SK-N-SH treated with all-trans-retinoic acid at 6 μM for 48 hours (cell line): Measurements from ENCODE around the gene UNC13B.

Experiments used
- ATAC-seq: fragments of 200-7000 bp; cut with Tn5 transposase; 3 replicates; pipeline ENCODE4 v1.9.1; 2020; ENCODE audit warnings: mild to moderate bottlenecking, moderate library complexity
- ARNTL ChIP-seq: fragments of 450-650 bp; formaldehyde crosslinking; IDR thresholded peaks from 2 replicates; pipeline ENCODE4 v1.5.0; 2020; ENCODE audit warnings: low read depth, mild to moderate bottlenecking, moderate library complexity, borderline replicate concordance
- BACH2 ChIP-seq: fragments of 250-450 bp; sonication (Bioruptor Pico); IDR thresholded peaks from 2 replicates; pipeline ENCODE4 v1.9.0; 2021; ENCODE audit warnings: mild to moderate bottlenecking, borderline replicate concordance
- CREB5 ChIP-seq: fragments of 250-450 bp; sonication (Bioruptor Pico); IDR thresholded peaks from 2 replicates; pipeline ENCODE4 v1.5.1; 2020; ENCODE audit warnings: low read depth, mild to moderate bottlenecking, moderate library complexity
- CSDC2 ChIP-seq: fragments of 250-450 bp; sonication (Bioruptor Pico); IDR thresholded peaks from 2 replicates; pipeline ENCODE4 v1.5.0; 2020; ENCODE audit warnings: mild to moderate bottlenecking, moderate library complexity
- CSRNP3 ChIP-seq: fragments of 250-450 bp; sonication (Bioruptor Pico); IDR thresholded peaks from 2 replicates; pipeline ENCODE4 v1.5.1; 2021; ENCODE audit warnings: mild to moderate bottlenecking, moderate library complexity
- ESRRG ChIP-seq: fragments of 250-450 bp; sonication (Bioruptor Pico); IDR thresholded peaks from 2 replicates; pipeline ENCODE4 v1.6.1; 2021; ENCODE audit warnings: mild to moderate bottlenecking
- GLIS3 ChIP-seq: fragments of 250-450 bp; sonication (Bioruptor Pico); IDR thresholded peaks from 2 replicates; pipeline ENCODE4 v1.5.0; 2020; ENCODE audit warnings: mild to moderate bottlenecking, moderate library complexity
- ISL1 ChIP-seq: fragments of 250-450 bp; sonication (Bioruptor Pico); IDR thresholded peaks from 2 replicates; pipeline ENCODE4 v2.1.2; 2022; ENCODE audit warnings: mild to moderate bottlenecking, moderate library complexity
- PATZ1 ChIP-seq: fragments of 250-450 bp; sonication (Bioruptor Pico); IDR thresholded peaks from 2 replicates; pipeline ENCODE4 v1.8.0; 2020; ENCODE audit warnings: mild to moderate bottlenecking, moderate library complexity, borderline replicate concordance
- POU6F1 ChIP-seq: fragments of 250-450 bp; sonication (Bioruptor Pico); IDR thresholded peaks from 2 replicates; pipeline ENCODE4 v1.8.0; 2021; ENCODE audit warnings: low read depth, mild to moderate bottlenecking, moderate library complexity, borderline replicate concordance
- PPARA ChIP-seq: fragments of 250-450 bp; sonication (Bioruptor Pico); IDR thresholded peaks from 2 replicates; pipeline ENCODE4 v1.5.0; 2020; ENCODE audit warnings: mild to moderate bottlenecking, borderline replicate concordance
- RARB ChIP-seq: fragments of 250-450 bp; sonication (Bioruptor Pico); IDR thresholded peaks from 2 replicates; pipeline ENCODE4 v1.8.0; 2021; ENCODE audit warnings: mild to moderate bottlenecking, moderate library complexity
- SNAI2 ChIP-seq: fragments of 250-450 bp; sonication (Bioruptor Pico); IDR thresholded peaks from 2 replicates; pipeline ENCODE4 v1.5.0; 2020; ENCODE audit warnings: mild to moderate bottlenecking, moderate library complexity
- TCF4 ChIP-seq: fragments of 250-450 bp; sonication (Bioruptor Pico); IDR thresholded peaks from 2 replicates; pipeline ENCODE4 v1.8.0; 2021; ENCODE audit warnings: mild to moderate bottlenecking, moderate library complexity, borderline replicate concordance
- TSHZ2 ChIP-seq: fragments of 250-450 bp; sonication (Bioruptor Pico); IDR thresholded peaks from 2 replicates; pipeline ENCODE4 v1.5.0; 2020; ENCODE audit warnings: mild to moderate bottlenecking, moderate library complexity
- ZFP30 ChIP-seq: fragments of 450-650 bp; formaldehyde crosslinking; IDR thresholded peaks from 2 replicates; pipeline ENCODE4 v1.5.0; 2022; ENCODE audit warnings: mild to moderate bottlenecking, moderate library complexity
- ZNF565 ChIP-seq: fragments of 450-650 bp; formaldehyde crosslinking; conservative IDR thresholded peaks from 2 replicates; pipeline ENCODE4 v1.5.0; 2020; ENCODE audit warnings: low read depth, mild to moderate bottlenecking, moderate library complexity
- ZNF70 ChIP-seq: fragments of 450-650 bp; formaldehyde crosslinking; IDR thresholded peaks from 2 replicates; pipeline ENCODE4 v1.5.0; 2020; ENCODE audit warnings: mild to moderate bottlenecking, moderate library complexity

Gene UNC13B

GRCh38 chr9:35253075-35253474, 91.3 kb downstream of the UNC13B start:
- ATAC-seq, result no peak
- TF ChIP-seq ZFP30, result no peak
- TF ChIP-seq RARB (CRISPR knock-in tag), result no peak
- TF ChIP-seq ZNF70 (CRISPR knock-in tag), result no peak
- TF ChIP-seq GLIS3 (CRISPR knock-in tag), result no peak
- TF ChIP-seq CSRNP3 (CRISPR knock-in tag), result no peak
- no peak for TF ChIP-seq CREB5 (CRISPR knock-in tag)
- TF ChIP-seq CSDC2 (CRISPR knock-in tag), result no peak
- TF ChIP-seq ISL1 (CRISPR knock-in tag), result no peak
- no peak for TF ChIP-seq PPARA (CRISPR knock-in tag)
- TF ChIP-seq SNAI2 (CRISPR knock-in tag), result no peak
- no peak for TF ChIP-seq ARNTL (CRISPR knock-in tag)
- TF ChIP-seq TSHZ2 (CRISPR knock-in tag), result no peak
- TF ChIP-seq PATZ1, result no peak
- TF ChIP-seq ESRRG (CRISPR knock-in tag), result no peak
- no peak for TF ChIP-seq ZNF565 (CRISPR knock-in tag)
- TF ChIP-seq POU6F1, result no peak
- no peak for TF ChIP-seq BACH2 (CRISPR knock-in tag)

- no peak for ATAC-seq
- TF ChIP-seq ZNF70 (CRISPR knock-in tag), result no peak
- no peak for TF ChIP-seq CSRNP3 (CRISPR knock-in tag)
- no peak for TF ChIP-seq SNAI2 (CRISPR knock-in tag)
- no peak for TF ChIP-seq CREB5 (CRISPR knock-in tag)
- TF ChIP-seq ARNTL (CRISPR knock-in tag), result no peak
- no peak for TF ChIP-seq TCF4 (CRISPR knock-in tag)
- TF ChIP-seq POU6F1, result no peak
- TF ChIP-seq GLIS3 (CRISPR knock-in tag), result no peak
These were observed 92.4 kb downstream of the UNC13B start for GRCh38 chr9:35254237-35254636.
